HepG2 (cell line): ENCODE measurements around the gene HS6ST2.

Experiments used
- EHMT2 ChIP-seq: fragments of 200-600 bp; sonication (generic); IDR thresholded peaks from 2 replicates; pipeline ENCODE4 v1.7.0; 2017; ENCODE audit warnings: antibody characterized with exemption, low read depth, low read length, borderline replicate concordance
- JUN ChIP-seq: sonication (generic); formaldehyde crosslinking; IDR thresholded peaks from 2 replicates; pipeline ENCODE4 v1.4.0; 2020; ENCODE audit warnings: mild to moderate bottlenecking, missing genetic modification reagents
- KLF9 ChIP-seq: IDR thresholded peaks from 2 replicates; pipeline ENCODE4 v1.6.1; 2016; ENCODE audit warnings: low read depth
- MAFF ChIP-seq: IDR thresholded peaks from 2 replicates; pipeline ENCODE4 v1.6.1; 2011; ENCODE audit warnings: low read depth, low read length, improper control_type of control experiment
- RBM39 ChIP-seq: fragments of 200-400 bp; formaldehyde crosslinking; IDR thresholded peaks from one replicate; pipeline ENCODE4 v1.6.1; 2018; ENCODE audit warnings: antibody characterized with exemption, mild to moderate bottlenecking, low read depth, low read length; ENCODE audit not compliant: poor library complexity, severe bottlenecking
- ZKSCAN1 ChIP-seq: fragments of 150-350 bp; IDR thresholded peaks from 2 replicates; pipeline ENCODE4 v1.6.1; 2014; ENCODE audit warnings: low read length
- ZZZ3 ChIP-seq: sonication (generic); formaldehyde crosslinking; IDR thresholded peaks from 2 replicates; pipeline ENCODE4 v1.4.0; 2020; ENCODE audit warnings: missing genetic modification reagents, mild to moderate bottlenecking, borderline replicate concordance
- TF ChIP-seq, protein P1 (sequence below): sonication (generic); formaldehyde crosslinking; IDR thresholded peaks from one replicate; pipeline ENCODE4 v1.5.1; 2020; ENCODE audit warnings: mild to moderate bottlenecking, missing genetic modification reagents; ENCODE audit errors: not compliant biosample characterization
- TF ChIP-seq, protein P2 (sequence below): IDR thresholded peaks from 2 replicates; pipeline ENCODE4 v1.6.1; 2012; ENCODE audit warnings: inconsistent platforms
- TF ChIP-seq, protein P3 (sequence below): sonication (generic); formaldehyde crosslinking; IDR thresholded peaks from 2 replicates; pipeline ENCODE4 v1.4.0; 2020; ENCODE audit warnings: missing genetic modification reagents, mild to moderate bottlenecking, borderline replicate concordance
- TF ChIP-seq, protein P4 (sequence below): sonication (generic); formaldehyde crosslinking; IDR thresholded peaks from 2 replicates; pipeline ENCODE4 v1.5.0; 2020; ENCODE audit warnings: mild to moderate bottlenecking, missing genetic modification reagents, moderate library complexity

DNA sequence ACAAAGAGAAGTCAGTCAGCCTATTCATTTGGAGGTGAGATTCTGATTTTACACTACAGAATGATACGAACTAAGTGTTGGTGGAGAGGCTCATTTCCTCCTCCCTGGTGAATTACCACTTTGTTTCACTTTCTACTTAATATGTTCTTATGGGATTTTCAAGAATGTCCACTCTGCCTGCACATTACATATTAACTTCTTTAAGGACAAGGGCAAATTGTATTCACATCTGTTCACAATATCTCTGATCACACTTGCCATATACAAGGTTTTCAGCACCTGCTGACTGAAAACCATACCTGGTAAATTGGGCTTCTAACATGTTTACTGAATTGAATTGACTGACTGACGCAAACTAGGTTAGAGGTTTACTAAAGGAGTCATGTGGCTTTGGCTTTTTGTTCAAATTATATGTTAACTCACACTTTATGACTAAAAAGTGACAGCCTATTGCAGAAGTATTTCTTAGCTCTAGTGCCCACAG is 281.2 kb downstream of the HS6ST2 start:
- TF ChIP-seq, protein P1, sequence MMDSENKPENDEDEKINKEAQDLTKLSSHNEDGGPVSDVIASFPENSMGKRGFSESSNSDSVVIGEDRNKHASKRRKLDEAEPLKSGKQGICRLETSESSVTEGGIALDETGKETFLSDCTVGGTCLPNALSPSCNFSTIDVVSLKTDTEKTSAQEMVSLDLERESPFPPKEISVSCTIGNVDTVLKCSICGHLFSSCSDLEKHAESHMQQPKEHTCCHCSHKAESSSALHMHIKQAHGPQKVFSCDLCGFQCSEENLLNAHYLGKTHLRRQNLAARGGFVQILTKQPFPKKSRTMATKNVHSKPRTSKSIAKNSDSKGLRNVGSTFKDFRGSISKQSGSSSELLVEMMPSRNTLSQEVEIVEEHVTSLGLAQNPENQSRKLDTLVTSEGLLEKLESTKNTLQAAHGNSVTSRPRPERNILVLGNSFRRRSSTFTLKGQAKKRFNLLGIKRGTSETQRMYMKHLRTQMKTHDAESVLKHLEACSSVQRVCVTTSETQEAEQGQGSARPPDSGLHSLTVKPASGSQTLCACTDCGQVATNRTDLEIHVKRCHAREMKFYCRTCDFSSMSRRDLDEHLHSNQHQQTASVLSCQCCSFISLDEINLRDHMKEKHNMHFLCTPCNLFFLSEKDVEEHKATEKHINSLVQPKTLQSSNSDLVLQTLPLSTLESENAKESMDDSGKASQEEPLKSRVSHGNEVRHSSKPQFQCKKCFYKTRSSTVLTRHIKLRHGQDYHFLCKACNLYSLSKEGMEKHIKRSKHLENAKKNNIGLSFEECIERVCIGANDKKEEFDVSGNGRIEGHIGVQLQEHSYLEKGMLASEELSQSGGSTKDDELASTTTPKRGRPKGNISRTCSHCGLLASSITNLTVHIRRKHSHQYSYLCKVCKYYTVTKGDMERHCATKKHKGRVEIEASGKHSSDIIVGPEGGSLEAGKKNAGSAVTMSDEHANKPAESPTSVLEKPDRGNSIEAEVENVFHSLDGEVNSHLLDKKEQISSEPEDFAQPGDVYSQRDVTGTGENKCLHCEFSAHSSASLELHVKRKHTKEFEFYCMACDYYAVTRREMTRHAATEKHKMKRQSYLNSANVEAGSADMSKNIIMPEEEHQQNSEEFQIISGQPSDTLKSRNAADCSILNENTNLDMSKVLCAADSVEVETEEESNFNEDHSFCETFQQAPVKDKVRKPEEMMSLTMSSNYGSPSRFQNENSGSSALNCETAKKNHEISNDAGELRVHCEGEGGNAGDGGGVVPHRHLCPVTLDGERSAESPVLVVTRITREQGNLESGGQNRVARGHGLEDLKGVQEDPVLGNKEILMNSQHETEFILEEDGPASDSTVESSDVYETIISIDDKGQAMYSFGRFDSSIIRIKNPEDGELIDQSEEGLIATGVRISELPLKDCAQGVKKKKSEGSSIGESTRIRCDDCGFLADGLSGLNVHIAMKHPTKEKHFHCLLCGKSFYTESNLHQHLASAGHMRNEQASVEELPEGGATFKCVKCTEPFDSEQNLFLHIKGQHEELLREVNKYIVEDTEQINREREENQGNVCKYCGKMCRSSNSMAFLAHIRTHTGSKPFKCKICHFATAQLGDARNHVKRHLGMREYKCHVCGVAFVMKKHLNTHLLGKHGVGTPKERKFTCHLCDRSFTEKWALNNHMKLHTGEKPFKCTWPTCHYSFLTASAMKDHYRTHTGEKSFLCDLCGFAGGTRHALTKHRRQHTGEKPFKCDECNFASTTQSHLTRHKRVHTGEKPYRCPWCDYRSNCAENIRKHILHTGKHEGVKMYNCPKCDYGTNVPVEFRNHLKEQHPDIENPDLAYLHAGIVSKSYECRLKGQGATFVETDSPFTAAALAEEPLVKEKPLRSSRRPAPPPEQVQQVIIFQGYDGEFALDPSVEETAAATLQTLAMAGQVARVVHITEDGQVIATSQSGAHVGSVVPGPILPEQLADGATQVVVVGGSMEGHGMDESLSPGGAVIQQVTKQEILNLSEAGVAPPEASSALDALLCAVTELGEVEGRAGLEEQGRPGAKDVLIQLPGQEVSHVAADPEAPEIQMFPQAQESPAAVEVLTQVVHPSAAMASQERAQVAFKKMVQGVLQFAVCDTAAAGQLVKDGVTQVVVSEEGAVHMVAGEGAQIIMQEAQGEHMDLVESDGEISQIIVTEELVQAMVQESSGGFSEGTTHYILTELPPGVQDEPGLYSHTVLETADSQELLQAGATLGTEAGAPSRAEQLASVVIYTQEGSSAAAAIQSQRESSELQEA (CRISPR knock-in tag), result no peak
- TF ChIP-seq JUN (no peak), ZKSCAN1 (no peak), ZZZ3 (CRISPR knock-in tag) (no peak), MAFF (no peak), RBM39 (no peak), KLF9 (CRISPR knock-in tag) (no peak), EHMT2 (no peak)
- TF ChIP-seq, protein P2, sequence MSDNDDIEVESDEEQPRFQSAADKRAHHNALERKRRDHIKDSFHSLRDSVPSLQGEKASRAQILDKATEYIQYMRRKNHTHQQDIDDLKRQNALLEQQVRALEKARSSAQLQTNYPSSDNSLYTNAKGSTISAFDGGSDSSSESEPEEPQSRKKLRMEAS, result no peak
- TF ChIP-seq, protein P3, sequence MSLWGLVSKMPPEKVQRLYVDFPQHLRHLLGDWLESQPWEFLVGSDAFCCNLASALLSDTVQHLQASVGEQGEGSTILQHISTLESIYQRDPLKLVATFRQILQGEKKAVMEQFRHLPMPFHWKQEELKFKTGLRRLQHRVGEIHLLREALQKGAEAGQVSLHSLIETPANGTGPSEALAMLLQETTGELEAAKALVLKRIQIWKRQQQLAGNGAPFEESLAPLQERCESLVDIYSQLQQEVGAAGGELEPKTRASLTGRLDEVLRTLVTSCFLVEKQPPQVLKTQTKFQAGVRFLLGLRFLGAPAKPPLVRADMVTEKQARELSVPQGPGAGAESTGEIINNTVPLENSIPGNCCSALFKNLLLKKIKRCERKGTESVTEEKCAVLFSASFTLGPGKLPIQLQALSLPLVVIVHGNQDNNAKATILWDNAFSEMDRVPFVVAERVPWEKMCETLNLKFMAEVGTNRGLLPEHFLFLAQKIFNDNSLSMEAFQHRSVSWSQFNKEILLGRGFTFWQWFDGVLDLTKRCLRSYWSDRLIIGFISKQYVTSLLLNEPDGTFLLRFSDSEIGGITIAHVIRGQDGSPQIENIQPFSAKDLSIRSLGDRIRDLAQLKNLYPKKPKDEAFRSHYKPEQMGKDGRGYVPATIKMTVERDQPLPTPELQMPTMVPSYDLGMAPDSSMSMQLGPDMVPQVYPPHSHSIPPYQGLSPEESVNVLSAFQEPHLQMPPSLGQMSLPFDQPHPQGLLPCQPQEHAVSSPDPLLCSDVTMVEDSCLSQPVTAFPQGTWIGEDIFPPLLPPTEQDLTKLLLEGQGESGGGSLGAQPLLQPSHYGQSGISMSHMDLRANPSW (CRISPR knock-in tag), result no peak
- TF ChIP-seq, protein P4, sequence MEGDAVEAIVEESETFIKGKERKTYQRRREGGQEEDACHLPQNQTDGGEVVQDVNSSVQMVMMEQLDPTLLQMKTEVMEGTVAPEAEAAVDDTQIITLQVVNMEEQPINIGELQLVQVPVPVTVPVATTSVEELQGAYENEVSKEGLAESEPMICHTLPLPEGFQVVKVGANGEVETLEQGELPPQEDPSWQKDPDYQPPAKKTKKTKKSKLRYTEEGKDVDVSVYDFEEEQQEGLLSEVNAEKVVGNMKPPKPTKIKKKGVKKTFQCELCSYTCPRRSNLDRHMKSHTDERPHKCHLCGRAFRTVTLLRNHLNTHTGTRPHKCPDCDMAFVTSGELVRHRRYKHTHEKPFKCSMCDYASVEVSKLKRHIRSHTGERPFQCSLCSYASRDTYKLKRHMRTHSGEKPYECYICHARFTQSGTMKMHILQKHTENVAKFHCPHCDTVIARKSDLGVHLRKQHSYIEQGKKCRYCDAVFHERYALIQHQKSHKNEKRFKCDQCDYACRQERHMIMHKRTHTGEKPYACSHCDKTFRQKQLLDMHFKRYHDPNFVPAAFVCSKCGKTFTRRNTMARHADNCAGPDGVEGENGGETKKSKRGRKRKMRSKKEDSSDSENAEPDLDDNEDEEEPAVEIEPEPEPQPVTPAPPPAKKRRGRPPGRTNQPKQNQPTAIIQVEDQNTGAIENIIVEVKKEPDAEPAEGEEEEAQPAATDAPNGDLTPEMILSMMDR (CRISPR knock-in tag), result no peak
